Endothelial cell of umbilical vein (primary cell): ENCODE measurements around the gene MINK1. TPM values are rescaled to one million over a fixed set of nuclear protein-coding genes. Genes with fewer than 3 reads are reported as not detected.
A peak's percentile ranks its signal among the peaks of the same experiment; 100 is the strongest.

ENCODE experiments used
- BruUV-seq: library from RNA; stranded (reverse); fragments of 400-500 nt; replicated peaks from 2 replicates; lab custom pipeline; 2021; lab: Mats Ljungman, UMichigan
- CTCF ChIA-PET: fragments of 300-600, 350-600 bp; sonication (Branson Sonifier 250); formaldehyde crosslinking; loops from one replicate; lab custom pipeline; 2021; ENCODE audit warnings: antibody characterized with exemption, inconsistent platforms; lab: Charles Lee
- POLR2A ChIA-PET: fragments of 300-600, 350-600 bp; sonication (Branson Sonifier 250); formaldehyde crosslinking; loops from one replicate; lab custom pipeline; 2021; ENCODE audit warnings: antibody characterized with exemption, inconsistent platforms; lab: Charles Lee
- DNase-seq: peaks from one replicate; pipeline ENCODE4 v3.0.0-alpha.2; 2011; ENCODE audit warnings: low read depth, low spot score
- FAIRE-seq: peaks from 2 replicates; lab custom pipeline; 2011; peaks lifted over from hg19 to GRCh38; lab: Jason Lieb, UNC
- H2AFZ ChIP-seq: 2 replicates; pipeline ENCODE4 v1.6.0; 2012; ENCODE audit warnings: low read depth, low read length, control low read depth, inconsistent platforms
- H3K27ac ChIP-seq: 2 replicates; pipeline ENCODE4 v1.5.1; 2011; ENCODE audit warnings: low read depth, mild to moderate bottlenecking, control low read depth, low read length, moderate library complexity; ENCODE audit not compliant: insufficient read depth
- H3K27me3 ChIP-seq, 2 experiments: 2 replicates each; pipeline versions ENCODE4 v1.6.0 to v1.6.1; 2011; ENCODE audit warnings: low read length in 2 of 2, mixed read lengths in 1 of 2; ENCODE audit not compliant: control insufficient read depth in 2 of 2, insufficient read depth in 2 of 2
- H3K36me3 ChIP-seq, 2 experiments: 2 replicates in 1 of 2; 3 replicates in 1 of 2; pipeline ENCODE4 v1.5.1; 2011; ENCODE audit warnings: low read length in 2 of 2, mild to moderate bottlenecking in 1 of 2, moderate library complexity in 1 of 2; ENCODE audit not compliant: control insufficient read depth in 2 of 2, insufficient read depth in 2 of 2; ENCODE audit errors: extremely low read depth in 1 of 2
- H3K4me1 ChIP-seq: 3 replicates; pipeline ENCODE4 v1.5.1; 2011; ENCODE audit warnings: mild to moderate bottlenecking, low read length; ENCODE audit not compliant: control insufficient read depth, insufficient read depth; ENCODE audit errors: extremely low read depth
- H3K4me2 ChIP-seq: 2 replicates; pipeline ENCODE4 v1.6.1; 2011; ENCODE audit warnings: low read length, control low read depth, mixed read lengths; ENCODE audit not compliant: insufficient read depth
- H3K4me3 ChIP-seq, 3 experiments: fragments of 200-600 bp in 1 of 3; sonication (generic), shearing (Covaris generic) in 1 of 3; replicated peaks in 1 of 3; 2 replicates each; pipeline ENCODE4 v1.5.1; 2011 to 2016; ENCODE audit warnings: control low read depth in 3 of 3, low read length in 3 of 3, mild to moderate bottlenecking in 2 of 3, inconsistent platforms in 1 of 3, low read depth in 1 of 3, moderate library complexity in 1 of 3; ENCODE audit not compliant: insufficient read depth in 1 of 3
- H3K79me2 ChIP-seq: 2 replicates; pipeline ENCODE4 v1.6.0; 2012; ENCODE audit warnings: low read length, inconsistent platforms; ENCODE audit not compliant: control insufficient read depth, insufficient read depth
- H3K9ac ChIP-seq: replicated peaks from 2 replicates; pipeline ENCODE3; 2011; ENCODE audit warnings: low read length, control low read depth; ENCODE audit not compliant: insufficient read depth; ENCODE audit errors: extremely low read depth
- H3K9me1 ChIP-seq: replicated peaks from 3 replicates; pipeline ENCODE4 v1.6.0; 2011; ENCODE audit warnings: mild to moderate bottlenecking, low read length; ENCODE audit not compliant: control insufficient read depth, insufficient read depth; ENCODE audit errors: extremely low read depth
- H3K9me3 ChIP-seq: replicated peaks from 2 replicates; pipeline ENCODE4 v1.5.1; 2012; ENCODE audit warnings: low read length, inconsistent platforms; ENCODE audit not compliant: control insufficient read depth, insufficient read depth
- H4K20me1 ChIP-seq: replicated peaks from 2 replicates; pipeline ENCODE3; 2011; ENCODE audit warnings: mild to moderate bottlenecking, low read length; ENCODE audit not compliant: control insufficient read depth, insufficient read depth; ENCODE audit errors: extremely low read depth
- EZH2 ChIP-seq: IDR thresholded peaks from 2 replicates; pipeline ENCODE4 v1.6.1; 2012; ENCODE audit warnings: borderline replicate concordance, low read depth, mild to moderate bottlenecking, moderate library complexity, low read length, inconsistent platforms; ENCODE audit not compliant: severe bottlenecking
- FOS ChIP-seq: IDR thresholded peaks from 2 replicates; pipeline ENCODE4 v1.6.1; 2011; ENCODE audit warnings: mild to moderate bottlenecking, low read length, moderate library complexity, borderline replicate concordance; ENCODE audit not compliant: insufficient read depth
- GATA2 ChIP-seq: IDR thresholded peaks from 2 replicates; pipeline ENCODE4 v1.7.0; 2011; ENCODE audit warnings: low read depth, mild to moderate bottlenecking, moderate library complexity, mixed read lengths, low read length; ENCODE audit not compliant: insufficient read length, insufficient read depth
- JUN ChIP-seq: IDR thresholded peaks from 2 replicates; pipeline ENCODE4 v1.6.1; 2011; ENCODE audit warnings: borderline replicate concordance, low read depth; ENCODE audit not compliant: insufficient read length, insufficient read depth
- MYC ChIP-seq: IDR thresholded peaks from one replicate; pipeline ENCODE4 v1.6.1; 2011; ENCODE audit warnings: mild to moderate bottlenecking, low read depth, low read length
- POLR2A ChIP-seq: IDR thresholded peaks from 2 replicates; pipeline ENCODE4 v1.6.1; 2012; ENCODE audit warnings: low read depth, mild to moderate bottlenecking, control low read depth, low read length
- POLR2AphosphoS5 ChIP-seq: IDR thresholded peaks from 2 replicates; pipeline ENCODE4 v1.6.1; 2012; ENCODE audit warnings: low read depth, mild to moderate bottlenecking, control low read depth, low read length, moderate library complexity; ENCODE audit not compliant: insufficient read depth
- dilution Hi-C: fragments of 300-500 bp; cut with MboI; formaldehyde crosslinking; loops from one replicate; pipeline ENCODE4 v1.15.0; 2019; ENCODE audit warnings: low sequenced_read_pairs; ENCODE audit not compliant: extremely low pct_ligation_motif_present
- intact Hi-C: fragments of 100-400 bp; cut with micrococcal nuclease; formaldehyde crosslinking; loops from one replicate; pipeline ENCODE4 v1.10.0; 2022
- polyA plus RNA-seq, 4 experiments: library from polyadenylated mRNA; depleted of rRNA in 3 of 4; stranded (reverse) in 3 of 4; unstranded in 1 of 4; fragments of >200 nt; gene quantifications; 2 replicates each; pipeline versions ENCODE4 v1.2.1 to v1.2.3, GENCODE V29; 2011 to 2012; ENCODE audit warnings: missing spikeins in 1 of 4
- total RNA-seq: library from RNA; stranded (reverse); gene quantifications from 2 replicates; pipeline ENCODE4 v1.2.3, GENCODE V29; 2021
- TF ChIP-seq, protein P1 (sequence below): IDR thresholded peaks from 2 replicates; pipeline ENCODE4 v1.6.1; 2011; ENCODE audit not compliant: insufficient read depth, insufficient read length
- TF ChIP-seq, protein P2 (sequence below), 2 donors: IDR thresholded peaks; 1 replicate in 1 of 2; 2 replicates in 1 of 2; pipeline ENCODE4 v1.5.1; 2011; ENCODE audit warnings: low read length in 2 of 2, mild to moderate bottlenecking in 2 of 2, moderate library complexity in 2 of 2, control low read depth in 1 of 2, inconsistent platforms in 1 of 2, low read depth in 1 of 2; ENCODE audit not compliant: insufficient read depth in 1 of 2; ENCODE audit errors: extremely low read depth in 1 of 2

MINK1 gene
- total and polyA plus RNA-seq, 2 donors (not counting 3 experiments of a cell fraction or from before 2014, with no cell fraction given), result 53.6 to 89.4 TPM

DNA sequence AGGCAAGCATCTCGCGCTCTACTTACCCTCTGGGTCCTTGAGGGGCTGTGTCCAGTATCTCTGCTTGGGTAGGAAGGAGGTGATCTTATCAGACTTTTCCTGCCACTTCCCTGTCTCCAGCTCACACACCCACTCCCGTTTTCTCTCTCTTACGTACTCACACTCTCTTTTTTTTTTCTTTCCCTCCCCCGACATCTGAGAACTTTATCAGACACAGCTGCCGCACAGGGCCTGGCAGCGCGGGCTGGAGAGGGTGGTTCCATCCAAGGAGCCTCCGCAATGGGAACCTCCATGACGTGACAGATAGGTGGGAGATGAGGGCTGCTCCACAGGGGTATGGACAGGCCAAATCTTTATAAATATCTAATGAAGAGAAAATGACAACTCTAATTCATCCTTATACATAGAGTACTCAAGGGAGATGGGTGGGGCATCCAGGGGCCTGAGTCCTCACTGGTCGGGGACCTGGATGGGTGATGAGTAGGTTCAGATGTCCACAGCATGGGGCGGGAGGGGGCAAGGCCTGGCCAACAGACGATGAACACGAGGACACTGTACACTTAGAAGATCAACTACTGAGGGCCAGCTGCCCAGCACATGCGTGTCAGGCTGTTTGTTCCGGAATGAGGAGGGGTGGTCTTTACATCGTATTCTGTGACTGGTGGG, 23.3 kb downstream of the MINK1 start:
- dilution Hi-C loops (no loop called here), intact Hi-C loops (no loop called here)
- peak; percentile 41 for TF ChIP-seq GATA2
- TF ChIP-seq FOS, result no peak
- Histone ChIP-seq H3K9me3 (no peaks in the 10 kb centered on the region), H2AFZ (no peak overlapping the region), H3K27ac (peak overlapping the region; percentile 9), H3K4me3 (no peak overlapping the region), H3K9me1 (no peaks in the 10 kb centered on the region), H3K27me3 (no peaks in the 10 kb centered on the region), H3K9ac (no peak overlapping the region), H3K4me1 (peaks cover 41% of the 10 kb centered on the region), H4K20me1 (no peaks in the 10 kb centered on the region), H3K36me3 (peaks cover 0 to 2% of the 10 kb centered on the region in 2 experiments), H3K4me2 (no peak overlapping the region), H3K79me2 (peaks cover 32% of the 10 kb centered on the region)
- ChIA-PET CTCF (interaction anchor here (1.0 to 2.0 kb wide), 2 partner anchors 16 to 19 kb away, joined by 3 to 7 read pairs; no protein-coding TSS in a partner anchor), POLR2A (interaction anchor here (0.6 kb wide), 1 partner anchor 16 kb away, joined by 5 read pairs; no protein-coding TSS in a partner anchor)
- no TSS peak for BruUV-seq
- DNase-seq (peak; percentile 55), FAIRE-seq (peak; percentile 66)

- Histone ChIP-seq H3K4me2 (no peak overlapping the region), H4K20me1 (no peaks in the 10 kb centered on the region), H3K9ac (no peak overlapping the region), H3K9me1 (no peaks in the 10 kb centered on the region), H3K27me3 (no peaks in the 10 kb centered on the region), H3K36me3 (peaks cover 0 to 2% of the 10 kb centered on the region in 2 experiments), H2AFZ (no peak overlapping the region), H3K4me3 (no peak overlapping the region), H3K79me2 (peaks cover 32% of the 10 kb centered on the region), H3K4me1 (peaks cover 41% of the 10 kb centered on the region), H3K9me3 (no peaks in the 10 kb centered on the region), H3K27ac (no peak overlapping the region)
- intact Hi-C loops (no loop called here), dilution Hi-C loops (no loop called here)
- no TSS peak for BruUV-seq
- FAIRE-seq, result no peak
- ChIA-PET CTCF (interaction anchor here (2.0 kb wide), 1 partner anchor 17 kb away, joined by 7 read pairs; no protein-coding TSS in a partner anchor), POLR2A (interaction anchor here (0.6 kb wide), 1 partner anchor 16 kb away, joined by 5 read pairs; no protein-coding TSS in a partner anchor)
- TF ChIP-seq EZH2, result no peak
- TF ChIP-seq FOS, result no peak
- no peak for TF ChIP-seq POLR2AphosphoS5
- no peak for TF ChIP-seq MYC
- no peak for TF ChIP-seq POLR2A
- TF ChIP-seq, protein P1, sequence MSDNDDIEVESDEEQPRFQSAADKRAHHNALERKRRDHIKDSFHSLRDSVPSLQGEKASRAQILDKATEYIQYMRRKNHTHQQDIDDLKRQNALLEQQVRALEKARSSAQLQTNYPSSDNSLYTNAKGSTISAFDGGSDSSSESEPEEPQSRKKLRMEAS, result no peak
- TF ChIP-seq, protein P2, sequence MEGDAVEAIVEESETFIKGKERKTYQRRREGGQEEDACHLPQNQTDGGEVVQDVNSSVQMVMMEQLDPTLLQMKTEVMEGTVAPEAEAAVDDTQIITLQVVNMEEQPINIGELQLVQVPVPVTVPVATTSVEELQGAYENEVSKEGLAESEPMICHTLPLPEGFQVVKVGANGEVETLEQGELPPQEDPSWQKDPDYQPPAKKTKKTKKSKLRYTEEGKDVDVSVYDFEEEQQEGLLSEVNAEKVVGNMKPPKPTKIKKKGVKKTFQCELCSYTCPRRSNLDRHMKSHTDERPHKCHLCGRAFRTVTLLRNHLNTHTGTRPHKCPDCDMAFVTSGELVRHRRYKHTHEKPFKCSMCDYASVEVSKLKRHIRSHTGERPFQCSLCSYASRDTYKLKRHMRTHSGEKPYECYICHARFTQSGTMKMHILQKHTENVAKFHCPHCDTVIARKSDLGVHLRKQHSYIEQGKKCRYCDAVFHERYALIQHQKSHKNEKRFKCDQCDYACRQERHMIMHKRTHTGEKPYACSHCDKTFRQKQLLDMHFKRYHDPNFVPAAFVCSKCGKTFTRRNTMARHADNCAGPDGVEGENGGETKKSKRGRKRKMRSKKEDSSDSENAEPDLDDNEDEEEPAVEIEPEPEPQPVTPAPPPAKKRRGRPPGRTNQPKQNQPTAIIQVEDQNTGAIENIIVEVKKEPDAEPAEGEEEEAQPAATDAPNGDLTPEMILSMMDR (IDR thresholded peaks at IDR 0.05; ENCODE audit: extremely low read depth in 1 of 2, insufficient read depth in 1 of 2, low read depth in 1 of 2, low read length in 2 of 2), result no peak
- TF ChIP-seq GATA2, result no peak
- TF ChIP-seq JUN, result no peak
- no peak for DNase-seq
Measured at GRCh38 chr17:4856937-4857314, 23.8 kb downstream of the MINK1 start.
